ENCODE results near the gene TRPM2.

GRCh38 chr21:44436958-44437357 lies 83.5 kb downstream of the TRPM2 start:
- TF ChIP-seq CTCF (IDR thresholded peaks at IDR 0.05) (no peak), POLR2A (IDR thresholded peaks at IDR 0.05) (no peak)
